ENCODE measurements around the gene UBE2H.
"Not testable (repeated sequence)": the region's sequence is repeated elsewhere in the genome, so short reads cannot be mapped to it uniquely, and the experiment has no call there.

Gene UBE2H

GRCh38 chr7:129908181-129908580, 44.6 kb downstream of the UBE2H start:
- no peak for DNase-seq (ENCODE audit: low spot score)

GRCh38 chr7:129907122-129907736, 45.5 kb downstream of the UBE2H start:
- no peak for DNase-seq (ENCODE audit: low spot score)

GRCh38 chr7:129906700-129907099, 46.1 kb downstream of the UBE2H start:
- DNase-seq (ENCODE audit: low spot score): no peak

GRCh38 chr7:129903935-129904334, 48.8 kb downstream of the UBE2H start:
- no peak for DNase-seq (ENCODE audit: low spot score)

- DNase-seq (ENCODE audit: low spot score): no peak
Observed at GRCh38 chr7:129902788-129903422, 49.9 kb downstream of the UBE2H start.

- no peak for DNase-seq (ENCODE audit: low spot score)
Observed at GRCh38 chr7:129898502-129899160, 54.1 kb downstream of the UBE2H start.

- no peak for DNase-seq (ENCODE audit: low spot score)
Observed at GRCh38 chr7:129898007-129898406, 54.8 kb downstream of the UBE2H start.

- no peak for DNase-seq (ENCODE audit: low spot score)
Observed at GRCh38 chr7:129896568-129897382, 56.0 kb downstream of the UBE2H start.

GRCh38 chr7:129894184-129894583, 58.6 kb downstream of the UBE2H start:
- not testable (repeated sequence) for DNase-seq (ENCODE audit: low spot score)

GRCh38 chr7:129890090-129890489, 62.7 kb downstream of the UBE2H start:
- DNase-seq (ENCODE audit: low spot score): no peak

GRCh38 chr7:129889133-129889844, 63.5 kb downstream of the UBE2H start:
- no peak for DNase-seq (ENCODE audit: low spot score)

GRCh38 chr7:129887865-129888264, 64.9 kb downstream of the UBE2H start:
- no peak for DNase-seq (ENCODE audit: low spot score)

GRCh38 chr7:129886818-129887186, 66.0 kb downstream of the UBE2H start:
- DNase-seq (ENCODE audit: low spot score): no peak

GRCh38 chr7:129886167-129886817, 66.5 kb downstream of the UBE2H start:
- DNase-seq (ENCODE audit: low spot score): no peak

GRCh38 chr7:129884495-129884894, 68.3 kb downstream of the UBE2H start:
- DNase-seq (ENCODE audit: low spot score): no peak

GRCh38 chr7:129883151-129883550, 69.6 kb downstream of the UBE2H start:
- no peak for DNase-seq (ENCODE audit: low spot score)

GRCh38 chr7:129882531-129882930, 70.2 kb downstream of the UBE2H start:
- DNase-seq (ENCODE audit: low spot score): no peak

- DNase-seq (ENCODE audit: low spot score): no peak
Observed at GRCh38 chr7:129877146-129877792, 75.5 kb downstream of the UBE2H start.

- no peak for DNase-seq (ENCODE audit: low spot score)
Observed at GRCh38 chr7:129875745-129876411, 76.9 kb downstream of the UBE2H start.

- no peak for DNase-seq (ENCODE audit: low spot score)
Observed at GRCh38 chr7:129875160-129875559, 77.6 kb downstream of the UBE2H start.

Data from left forelimb (tissue), 1 donor.